NCI-H748 (cell line): ENCODE measurements around the gene KLHL10.
A peak's percentile ranks its signal among the peaks of the same experiment; 100 is the strongest.
"Not testable (repeated sequence)": the region's sequence is repeated elsewhere in the genome, so short reads cannot be mapped to it uniquely, and the experiment has no call there.

Experiments
- DNase-seq: peaks from one replicate; lab custom pipeline; 2025; ENCODE audit not compliant: unreplicated experiment; lab: John Stamatoyannopoulos, UW

KLHL10 gene

GRCh38 chr17:41813152-41813680 is 24.4 kb upstream of the KLHL10 start:
- DNase-seq = no peak

- no peak for DNase-seq
Observed at GRCh38 chr17:41813699-41814124, 23.9 kb upstream of the KLHL10 start.

GRCh38 chr17:41814195-41814594 is 23.4 kb upstream of the KLHL10 start:
- DNase-seq = no peak

GRCh38 chr17:41816637-41817320 is 20.8 kb upstream of the KLHL10 start:
- DNase-seq = no peak

GRCh38 chr17:41818024-41818423 is 19.6 kb upstream of the KLHL10 start:
- no peak for DNase-seq

- no peak for DNase-seq
Observed at GRCh38 chr17:41821776-41822175, 15.8 kb upstream of the KLHL10 start.

GRCh38 chr17:41822216-41823140 is 15.1 kb upstream of the KLHL10 start:
- no peak for DNase-seq

- DNase-seq = no peak
Observed at GRCh38 chr17:41823141-41823524, 14.5 kb upstream of the KLHL10 start.

GRCh38 chr17:41823580-41823979 is 14.0 kb upstream of the KLHL10 start:
- no peak for DNase-seq

GRCh38 chr17:41824086-41824485 is 13.5 kb upstream of the KLHL10 start:
- no peak for DNase-seq

- DNase-seq = no peak
Observed at GRCh38 chr17:41825175-41825845, 12.3 kb upstream of the KLHL10 start.

GRCh38 chr17:41829961-41830360 is 7.7 kb upstream of the KLHL10 start:
- not testable (repeated sequence) for DNase-seq

- no peak for DNase-seq
Observed at GRCh38 chr17:41835214-41835799, 2.3 kb upstream of the KLHL10 start.

GRCh38 chr17:41835800-41836549 is 1.6 kb upstream of the KLHL10 start, which contains the start of gene NT5C3B:
NT5C3B (minus strand) TSS chr17:41836232; CDS start chr17:41836193, 39 bp downstream.
- peak; percentile 53 for DNase-seq

- DNase-seq = no peak
Observed at GRCh38 chr17:41836550-41837196, 952 bp upstream of the KLHL10 start.

GRCh38 chr17:41839448-41839847 is 1.8 kb downstream of the KLHL10 start:
- DNase-seq = not testable (repeated sequence)

GRCh38 chr17:41840781-41841180 is 3.2 kb downstream of the KLHL10 start:
- DNase-seq = not testable (repeated sequence)

GRCh38 chr17:41844971-41845370 is 7.3 kb downstream of the KLHL10 start:
- no peak for DNase-seq

- DNase-seq = no peak
Observed at GRCh38 chr17:41848788-41849187, 11.2 kb downstream of the KLHL10 start.
